ENCODE results near the gene CTNNA3. TPM values are rescaled to one million over a fixed set of nuclear protein-coding genes. Genes with fewer than 3 reads are reported as not detected.

The CTNNA3 gene
- total RNA-seq, 1 experiment from 2014 or later = 0.32 TPM

DNA sequence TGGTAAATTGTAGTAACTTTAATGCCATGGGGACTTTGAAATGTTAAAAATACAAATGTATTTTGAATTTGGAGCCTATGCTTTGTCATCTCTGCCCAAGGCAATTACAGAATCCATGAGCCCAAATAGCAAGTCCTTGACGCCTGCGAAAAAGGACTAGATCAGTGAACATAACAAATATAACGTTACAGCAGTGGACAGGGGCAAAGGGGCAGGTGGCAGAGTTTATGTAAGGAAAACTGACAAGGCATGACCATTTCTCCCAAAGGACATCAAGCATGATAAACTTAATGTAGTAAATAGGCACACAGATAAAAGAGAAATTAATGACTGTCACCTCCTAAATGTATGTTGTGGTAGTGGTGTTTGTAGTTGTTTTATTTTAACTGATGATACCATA lies 473.1 kb downstream of the CTNNA3 start:
- no peaks in the 10 kb centered on the region for H4K20me1 ChIP-seq (ENCODE audit: insufficient read depth)
- H2AFZ ChIP-seq (ENCODE audit: low read depth, low read length, poor library complexity, severe bottlenecking) = no peak overlapping the region
- no peak for ATAC-seq
- H3K36me3 ChIP-seq (ENCODE audit: control insufficient read depth in 1 of 2, insufficient read depth in 2 of 2, low read length in 2 of 2) = no peaks in the 10 kb centered on the region
- no peak overlapping the region for H3K4me2 ChIP-seq (ENCODE audit: low read length)
- POLR2A ChIA-PET = interaction anchor here (1.1 kb wide), 1 partner anchor 15 kb away, joined by 3 read pairs; no protein-coding TSS in a partner anchor
- BruUV-seq (replicated peaks) = no TSS peak
- no peak overlapping the region for H3K27ac ChIP-seq (ENCODE audit: low read depth, low read length)
- intact Hi-C loops (cut with micrococcal nuclease) = no loop called here
- TF ChIP-seq EZH2 (IDR thresholded peaks at IDR 0.05) (no peak), RAD21 (IDR thresholded peaks at IDR 0.05; ENCODE audit: low read depth) (no peak), TCF7L2 (IDR thresholded peaks at IDR 0.05; ENCODE audit: borderline replicate concordance, extremely low read depth, insufficient read depth, insufficient read length) (no peak), POLR2A (IDR thresholded peaks at IDR 0.05; ENCODE audit: borderline replicate concordance, extremely low read depth, insufficient read depth, insufficient read length) (no peak), CBX3 (IDR thresholded peaks at IDR 0.05; ENCODE audit: low read depth) (no peak), EZH2phosphoT487 (IDR thresholded peaks at IDR 0.05; ENCODE audit: borderline replicate concordance) (no peak), SRF (IDR thresholded peaks at IDR 0.05; ENCODE audit: low read depth) (no peak)
- TF ChIP-seq, protein P1, sequence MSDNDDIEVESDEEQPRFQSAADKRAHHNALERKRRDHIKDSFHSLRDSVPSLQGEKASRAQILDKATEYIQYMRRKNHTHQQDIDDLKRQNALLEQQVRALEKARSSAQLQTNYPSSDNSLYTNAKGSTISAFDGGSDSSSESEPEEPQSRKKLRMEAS (IDR thresholded peaks at IDR 0.05) = no peak
- no peaks in the 10 kb centered on the region for H3K27me3 ChIP-seq (ENCODE audit: insufficient read depth, low read length)
- no peak for DNase-seq (ENCODE audit: low read depth, low spot score)
- no peaks in the 10 kb centered on the region for H3K79me2 ChIP-seq (ENCODE audit: insufficient read depth, low read length)
- no peak overlapping the region for H3K9ac ChIP-seq (ENCODE audit: low read length)
- RAD21 ChIA-PET (ENCODE audit: low non-redundant PET in 1 of 2, low total read pairs in 2 of 2, uncharacterized antibody in 2 of 2, unreplicated experiment in 2 of 2) = no interaction called here
- H3K4me3 ChIP-seq (replicated peaks in 1 of 2; ENCODE audit: low read depth in 1 of 2, low read length in 2 of 2) = no peak overlapping the region
- no peaks in the 10 kb centered on the region for H3K9me3 ChIP-seq (ENCODE audit: control insufficient read depth in 1 of 2, insufficient read depth in 1 of 2, low read depth in 1 of 2, low read length in 2 of 2)
- no peaks in the 10 kb centered on the region for H3K9me2 ChIP-seq (ENCODE audit: insufficient read depth)
- H3K4me1 ChIP-seq (ENCODE audit: control insufficient read depth in 1 of 2, insufficient read depth in 2 of 2, low read length in 2 of 2) = no peaks in the 10 kb centered on the region
- CTCF ChIA-PET = no interaction called here

DNA sequence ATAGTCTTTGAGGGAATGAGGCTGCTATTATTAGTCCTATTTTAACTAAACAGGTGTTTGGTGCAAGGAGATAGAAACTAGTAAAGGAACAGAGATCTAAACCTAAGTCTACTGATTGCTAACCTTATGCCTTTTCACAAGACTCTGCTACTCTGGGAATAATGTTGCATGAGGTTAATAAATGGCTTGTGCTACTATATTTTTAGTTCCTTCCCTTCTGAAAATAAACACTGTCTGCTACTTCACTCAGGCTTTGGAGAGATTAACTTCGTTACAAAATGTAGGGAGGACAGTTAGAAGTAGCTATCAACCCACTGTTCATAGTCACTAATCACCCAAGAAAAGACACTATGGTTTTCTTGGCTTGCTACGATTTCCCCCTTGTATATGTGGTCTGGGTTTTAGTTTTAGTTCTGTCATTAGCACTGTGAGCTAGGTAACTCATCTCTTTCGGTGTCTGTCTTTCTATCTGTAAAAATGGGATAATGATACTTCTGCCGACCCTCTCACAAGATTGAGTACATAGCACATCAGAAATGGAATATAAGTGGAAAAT lies 474.0 kb downstream of the CTNNA3 start:
- Histone ChIP-seq H3K9ac (ENCODE audit: low read length) (no peak overlapping the region), H4K20me1 (ENCODE audit: insufficient read depth) (no peaks in the 10 kb centered on the region), H3K4me1 (ENCODE audit: control insufficient read depth in 1 of 2, insufficient read depth in 2 of 2, low read length in 2 of 2) (no peaks in the 10 kb centered on the region), H3K27ac (ENCODE audit: low read depth, low read length) (no peak overlapping the region), H3K9me3 (ENCODE audit: control insufficient read depth in 1 of 2, insufficient read depth in 1 of 2, low read depth in 1 of 2, low read length in 2 of 2) (no peaks in the 10 kb centered on the region), H3K4me2 (ENCODE audit: low read length) (no peak overlapping the region), H3K36me3 (ENCODE audit: control insufficient read depth in 1 of 2, insufficient read depth in 2 of 2, low read length in 2 of 2) (no peaks in the 10 kb centered on the region), H3K79me2 (ENCODE audit: insufficient read depth, low read length) (no peaks in the 10 kb centered on the region), H3K4me3 (replicated peaks in 1 of 2; ENCODE audit: low read depth in 1 of 2, low read length in 2 of 2) (no peak overlapping the region), H3K9me2 (ENCODE audit: insufficient read depth) (no peaks in the 10 kb centered on the region), H3K27me3 (ENCODE audit: insufficient read depth, low read length) (no peaks in the 10 kb centered on the region), H2AFZ (ENCODE audit: low read depth, low read length, poor library complexity, severe bottlenecking) (no peak overlapping the region)
- intact Hi-C loops (cut with micrococcal nuclease) = no loop called here
- no TSS peak for BruUV-seq (replicated peaks)
- DNase-seq (ENCODE audit: low read depth, low spot score) (no peak), ATAC-seq (no peak)
- ChIA-PET POLR2A (interaction anchor here (1.1 kb wide), 1 partner anchor 14 kb away, joined by 3 read pairs; no protein-coding TSS in a partner anchor), CTCF (no interaction called here), RAD21 (ENCODE audit: low non-redundant PET in 1 of 2, low total read pairs in 2 of 2, uncharacterized antibody in 2 of 2, unreplicated experiment in 2 of 2) (no interaction called here)
- no peak for TF ChIP-seq EZH2phosphoT487 (IDR thresholded peaks at IDR 0.05; ENCODE audit: borderline replicate concordance)
- TF ChIP-seq POLR2A (IDR thresholded peaks at IDR 0.05; ENCODE audit: borderline replicate concordance, extremely low read depth, insufficient read depth, insufficient read length) = no peak
- TF ChIP-seq, protein P1 (IDR thresholded peaks at IDR 0.05) = no peak
- no peak for TF ChIP-seq ZFX (IDR thresholded peaks at IDR 0.05)
- TF ChIP-seq EZH2 (IDR thresholded peaks at IDR 0.05) = no peak
- TF ChIP-seq YY1 (IDR thresholded peaks at IDR 0.05; ENCODE audit: extremely low read depth, insufficient replicate concordance, low read depth, low read length) = no peak
- no peak for TF ChIP-seq SIN3A (IDR thresholded peaks at IDR 0.05; ENCODE audit: low read depth)
- no peak for TF ChIP-seq EGR1 (IDR thresholded peaks at IDR 0.05; ENCODE audit: low read depth)
- TF ChIP-seq, protein P2, sequence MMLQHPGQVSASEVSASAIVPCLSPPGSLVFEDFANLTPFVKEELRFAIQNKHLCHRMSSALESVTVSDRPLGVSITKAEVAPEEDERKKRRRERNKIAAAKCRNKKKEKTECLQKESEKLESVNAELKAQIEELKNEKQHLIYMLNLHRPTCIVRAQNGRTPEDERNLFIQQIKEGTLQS (IDR thresholded peaks at IDR 0.05) = no peak
- no peak for TF ChIP-seq FOSL1 (IDR thresholded peaks at IDR 0.05; ENCODE audit: low read depth)
- TF ChIP-seq SP1 (IDR thresholded peaks at IDR 0.05; ENCODE audit: low read depth) = no peak
- no peak for TF ChIP-seq SRF (IDR thresholded peaks at IDR 0.05; ENCODE audit: low read depth)
- TF ChIP-seq POLR2AphosphoS5 (IDR thresholded peaks at IDR 0.05; ENCODE audit: low read depth, low read length) = no peak
- no peak for TF ChIP-seq CBX3 (IDR thresholded peaks at IDR 0.05; ENCODE audit: low read depth)
- no peak for TF ChIP-seq ELF1 (IDR thresholded peaks at IDR 0.05; ENCODE audit: borderline replicate concordance, low read depth)
- TF ChIP-seq, protein P3, sequence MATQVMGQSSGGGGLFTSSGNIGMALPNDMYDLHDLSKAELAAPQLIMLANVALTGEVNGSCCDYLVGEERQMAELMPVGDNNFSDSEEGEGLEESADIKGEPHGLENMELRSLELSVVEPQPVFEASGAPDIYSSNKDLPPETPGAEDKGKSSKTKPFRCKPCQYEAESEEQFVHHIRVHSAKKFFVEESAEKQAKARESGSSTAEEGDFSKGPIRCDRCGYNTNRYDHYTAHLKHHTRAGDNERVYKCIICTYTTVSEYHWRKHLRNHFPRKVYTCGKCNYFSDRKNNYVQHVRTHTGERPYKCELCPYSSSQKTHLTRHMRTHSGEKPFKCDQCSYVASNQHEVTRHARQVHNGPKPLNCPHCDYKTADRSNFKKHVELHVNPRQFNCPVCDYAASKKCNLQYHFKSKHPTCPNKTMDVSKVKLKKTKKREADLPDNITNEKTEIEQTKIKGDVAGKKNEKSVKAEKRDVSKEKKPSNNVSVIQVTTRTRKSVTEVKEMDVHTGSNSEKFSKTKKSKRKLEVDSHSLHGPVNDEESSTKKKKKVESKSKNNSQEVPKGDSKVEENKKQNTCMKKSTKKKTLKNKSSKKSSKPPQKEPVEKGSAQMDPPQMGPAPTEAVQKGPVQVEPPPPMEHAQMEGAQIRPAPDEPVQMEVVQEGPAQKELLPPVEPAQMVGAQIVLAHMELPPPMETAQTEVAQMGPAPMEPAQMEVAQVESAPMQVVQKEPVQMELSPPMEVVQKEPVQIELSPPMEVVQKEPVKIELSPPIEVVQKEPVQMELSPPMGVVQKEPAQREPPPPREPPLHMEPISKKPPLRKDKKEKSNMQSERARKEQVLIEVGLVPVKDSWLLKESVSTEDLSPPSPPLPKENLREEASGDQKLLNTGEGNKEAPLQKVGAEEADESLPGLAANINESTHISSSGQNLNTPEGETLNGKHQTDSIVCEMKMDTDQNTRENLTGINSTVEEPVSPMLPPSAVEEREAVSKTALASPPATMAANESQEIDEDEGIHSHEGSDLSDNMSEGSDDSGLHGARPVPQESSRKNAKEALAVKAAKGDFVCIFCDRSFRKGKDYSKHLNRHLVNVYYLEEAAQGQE (IDR thresholded peaks at IDR 0.05; ENCODE audit: low read depth) = no peak
